ENCODE measurements around the gene DAW1. TPM values are rescaled to one million over a fixed set of nuclear protein-coding genes. Genes with fewer than 3 reads are reported as not detected.

Gene DAW1
- polyA plus RNA-seq, 1 of the 3 experiments (the other 2 are of a cell fraction) = 1.2 TPM

DNA sequence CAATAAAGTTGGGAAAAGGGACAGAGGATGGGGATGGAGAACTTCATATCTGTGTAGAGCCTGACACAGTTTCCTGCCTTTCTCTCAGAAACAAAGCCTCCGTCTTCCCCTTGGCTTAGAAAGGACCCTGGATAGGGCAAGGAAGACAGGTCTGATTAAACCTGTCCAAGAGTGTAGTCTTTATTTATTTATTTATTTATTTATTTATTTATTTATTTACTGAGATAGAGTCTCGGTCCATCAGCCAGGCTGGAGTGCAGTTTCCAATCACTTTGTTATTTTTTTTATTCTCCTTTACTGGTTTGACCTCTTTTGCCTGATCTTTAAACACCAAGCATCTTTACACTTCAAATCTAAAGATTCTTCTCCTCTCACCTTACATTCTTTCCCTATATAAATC lies 47.5 kb upstream of the DAW1 start:
- H3K9ac ChIP-seq = no peak overlapping the region
- no peaks in the 10 kb centered on the region for H3K9me2 ChIP-seq
- POLR2A ChIA-PET = no interaction called here
- no peak for DNase-seq
- 76% methylated on average over 2 of the region's 2 CpGs for WGBS (ENCODE audit: low lambda C conversion rate)
- H4K20me1 ChIP-seq (ENCODE audit: insufficient read depth) = no peaks in the 10 kb centered on the region
- no peak for TF ChIP-seq ELF1 (IDR thresholded peaks at IDR 0.05)
- TF ChIP-seq, protein P1, sequence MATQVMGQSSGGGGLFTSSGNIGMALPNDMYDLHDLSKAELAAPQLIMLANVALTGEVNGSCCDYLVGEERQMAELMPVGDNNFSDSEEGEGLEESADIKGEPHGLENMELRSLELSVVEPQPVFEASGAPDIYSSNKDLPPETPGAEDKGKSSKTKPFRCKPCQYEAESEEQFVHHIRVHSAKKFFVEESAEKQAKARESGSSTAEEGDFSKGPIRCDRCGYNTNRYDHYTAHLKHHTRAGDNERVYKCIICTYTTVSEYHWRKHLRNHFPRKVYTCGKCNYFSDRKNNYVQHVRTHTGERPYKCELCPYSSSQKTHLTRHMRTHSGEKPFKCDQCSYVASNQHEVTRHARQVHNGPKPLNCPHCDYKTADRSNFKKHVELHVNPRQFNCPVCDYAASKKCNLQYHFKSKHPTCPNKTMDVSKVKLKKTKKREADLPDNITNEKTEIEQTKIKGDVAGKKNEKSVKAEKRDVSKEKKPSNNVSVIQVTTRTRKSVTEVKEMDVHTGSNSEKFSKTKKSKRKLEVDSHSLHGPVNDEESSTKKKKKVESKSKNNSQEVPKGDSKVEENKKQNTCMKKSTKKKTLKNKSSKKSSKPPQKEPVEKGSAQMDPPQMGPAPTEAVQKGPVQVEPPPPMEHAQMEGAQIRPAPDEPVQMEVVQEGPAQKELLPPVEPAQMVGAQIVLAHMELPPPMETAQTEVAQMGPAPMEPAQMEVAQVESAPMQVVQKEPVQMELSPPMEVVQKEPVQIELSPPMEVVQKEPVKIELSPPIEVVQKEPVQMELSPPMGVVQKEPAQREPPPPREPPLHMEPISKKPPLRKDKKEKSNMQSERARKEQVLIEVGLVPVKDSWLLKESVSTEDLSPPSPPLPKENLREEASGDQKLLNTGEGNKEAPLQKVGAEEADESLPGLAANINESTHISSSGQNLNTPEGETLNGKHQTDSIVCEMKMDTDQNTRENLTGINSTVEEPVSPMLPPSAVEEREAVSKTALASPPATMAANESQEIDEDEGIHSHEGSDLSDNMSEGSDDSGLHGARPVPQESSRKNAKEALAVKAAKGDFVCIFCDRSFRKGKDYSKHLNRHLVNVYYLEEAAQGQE (IDR thresholded peaks at IDR 0.05; ENCODE audit: low read depth, low read length) = no peak
- TF ChIP-seq, protein P2, sequence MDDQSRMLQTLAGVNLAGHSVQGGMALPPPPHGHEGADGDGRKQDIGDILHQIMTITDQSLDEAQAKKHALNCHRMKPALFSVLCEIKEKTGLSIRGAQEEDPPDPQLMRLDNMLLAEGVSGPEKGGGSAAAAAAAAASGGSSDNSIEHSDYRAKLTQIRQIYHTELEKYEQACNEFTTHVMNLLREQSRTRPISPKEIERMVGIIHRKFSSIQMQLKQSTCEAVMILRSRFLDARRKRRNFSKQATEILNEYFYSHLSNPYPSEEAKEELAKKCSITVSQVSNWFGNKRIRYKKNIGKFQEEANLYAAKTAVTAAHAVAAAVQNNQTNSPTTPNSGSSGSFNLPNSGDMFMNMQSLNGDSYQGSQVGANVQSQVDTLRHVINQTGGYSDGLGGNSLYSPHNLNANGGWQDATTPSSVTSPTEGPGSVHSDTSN (IDR thresholded peaks at IDR 0.05) = no peak
- TF ChIP-seq NRF1 (IDR thresholded peaks at IDR 0.05; ENCODE audit: low read depth, low read length) = no peak
- TF ChIP-seq GATA2 (CRISPR knock-in tag; IDR thresholded peaks at IDR 0.05) = no peak
- no peak for TF ChIP-seq SIN3A (IDR thresholded peaks at IDR 0.05; ENCODE audit: borderline replicate concordance, low read depth, low read length)
- TF ChIP-seq TAF1 (IDR thresholded peaks at IDR 0.05; ENCODE audit: borderline replicate concordance, low read depth, low read length) = no peak
- TF ChIP-seq EZH2phosphoT487 (IDR thresholded peaks at IDR 0.05; ENCODE audit: borderline replicate concordance, low read depth) = no peak
- TF ChIP-seq, protein P3, sequence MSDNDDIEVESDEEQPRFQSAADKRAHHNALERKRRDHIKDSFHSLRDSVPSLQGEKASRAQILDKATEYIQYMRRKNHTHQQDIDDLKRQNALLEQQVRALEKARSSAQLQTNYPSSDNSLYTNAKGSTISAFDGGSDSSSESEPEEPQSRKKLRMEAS (IDR thresholded peaks at IDR 0.05; ENCODE audit: low read depth) = no peak
- no peak for TF ChIP-seq EP300 (IDR thresholded peaks at IDR 0.05; ENCODE audit: borderline replicate concordance in 1 of 2, low read depth in 1 of 2, low read length in 1 of 2)
- TF ChIP-seq, protein P4, sequence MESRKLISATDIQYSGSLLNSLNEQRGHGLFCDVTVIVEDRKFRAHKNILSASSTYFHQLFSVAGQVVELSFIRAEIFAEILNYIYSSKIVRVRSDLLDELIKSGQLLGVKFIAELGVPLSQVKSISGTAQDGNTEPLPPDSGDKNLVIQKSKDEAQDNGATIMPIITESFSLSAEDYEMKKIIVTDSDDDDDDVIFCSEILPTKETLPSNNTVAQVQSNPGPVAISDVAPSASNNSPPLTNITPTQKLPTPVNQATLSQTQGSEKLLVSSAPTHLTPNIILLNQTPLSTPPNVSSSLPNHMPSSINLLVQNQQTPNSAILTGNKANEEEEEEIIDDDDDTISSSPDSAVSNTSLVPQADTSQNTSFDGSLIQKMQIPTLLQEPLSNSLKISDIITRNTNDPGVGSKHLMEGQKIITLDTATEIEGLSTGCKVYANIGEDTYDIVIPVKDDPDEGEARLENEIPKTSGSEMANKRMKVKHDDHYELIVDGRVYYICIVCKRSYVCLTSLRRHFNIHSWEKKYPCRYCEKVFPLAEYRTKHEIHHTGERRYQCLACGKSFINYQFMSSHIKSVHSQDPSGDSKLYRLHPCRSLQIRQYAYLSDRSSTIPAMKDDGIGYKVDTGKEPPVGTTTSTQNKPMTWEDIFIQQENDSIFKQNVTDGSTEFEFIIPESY (IDR thresholded peaks at IDR 0.05; ENCODE audit: borderline replicate concordance, low read depth) = no peak
- TF ChIP-seq RAD21 (IDR thresholded peaks at IDR 0.05; ENCODE audit: low read length) = no peak
- TF ChIP-seq, protein P5, sequence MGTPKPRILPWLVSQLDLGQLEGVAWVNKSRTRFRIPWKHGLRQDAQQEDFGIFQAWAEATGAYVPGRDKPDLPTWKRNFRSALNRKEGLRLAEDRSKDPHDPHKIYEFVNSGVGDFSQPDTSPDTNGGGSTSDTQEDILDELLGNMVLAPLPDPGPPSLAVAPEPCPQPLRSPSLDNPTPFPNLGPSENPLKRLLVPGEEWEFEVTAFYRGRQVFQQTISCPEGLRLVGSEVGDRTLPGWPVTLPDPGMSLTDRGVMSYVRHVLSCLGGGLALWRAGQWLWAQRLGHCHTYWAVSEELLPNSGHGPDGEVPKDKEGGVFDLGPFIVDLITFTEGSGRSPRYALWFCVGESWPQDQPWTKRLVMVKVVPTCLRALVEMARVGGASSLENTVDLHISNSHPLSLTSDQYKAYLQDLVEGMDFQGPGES (IDR thresholded peaks at IDR 0.05; ENCODE audit: low read depth, low read length) = no peak
- no peaks in the 10 kb centered on the region for H3K79me2 ChIP-seq (ENCODE audit: insufficient read depth)
- no peak overlapping the region for H3K4me2 ChIP-seq
- H3K4me1 ChIP-seq (ENCODE audit: control insufficient read depth in 1 of 2, insufficient read depth in 2 of 2, low read depth in 1 of 2, low read length in 1 of 2) = peaks cover 0 to 5% of the 10 kb centered on the region in 2 experiments; a peak in 1 of 4 replicates
- CTCF ChIA-PET = interaction anchor here (0.9 kb wide), 1 partner anchor 66 kb away, joined by 3 read pairs; no protein-coding TSS in a partner anchor
- no peaks in the 10 kb centered on the region for H3K36me3 ChIP-seq (replicated peaks in 1 of 2; ENCODE audit: control insufficient read depth in 1 of 2, insufficient read depth in 2 of 2, low read length in 1 of 2)
- no peak overlapping the region for H3K4me3 ChIP-seq (ENCODE audit: low read depth in 2 of 2, low read length in 1 of 2)
- H2AFZ ChIP-seq (ENCODE audit: low read depth) = no peak overlapping the region
- no peak overlapping the region for H3K27ac ChIP-seq (ENCODE audit: low read depth in 2 of 2, low read length in 1 of 2)
- H3K9me3 ChIP-seq = no peaks in the 10 kb centered on the region
- H3F3A ChIP-seq (replicated peaks; ENCODE audit: insufficient read depth) = peaks cover 6% of the 10 kb centered on the region
- H3K27me3 ChIP-seq (ENCODE audit: insufficient read depth) = no peaks in the 10 kb centered on the region

All from SK-N-SH (cell line).